Placental pericyte (primary cell): Measurements from ENCODE around the gene EPS8L1. TPM values are rescaled to one million over a fixed set of nuclear protein-coding genes. Genes with fewer than 3 reads are reported as not detected.

Source experiments
- small RNA-seq: library from RNA; depleted of rRNA; stranded (forward); fragments of <200 nt; gene quantifications from one replicate; pipeline ENCODE3, GENCODE V24; 2012; ENCODE audit warnings: low replicate concordance
- total RNA-seq: library from RNA; depleted of rRNA; stranded (reverse); fragments of >200 nt; gene quantifications from 2 replicates; pipeline ENCODE4 v1.2.3, GENCODE V29; 2012

Gene EPS8L1
- total RNA-seq = 0.88 and 3.1 TPM in 2 replicates

GRCh38 chr19:55075371-55075998 is at the start of gene EPS8L1:
Gene EPS8L1, plus strand, starts transcription at chr19:55075869. Its CDS starts 576 bp downstream, at chr19:55076445.

GRCh38 chr19:55062735-55063491 is 12.8 kb upstream of the EPS8L1 start, which contains the start of gene RDH13:
Gene RDH13, minus strand, starts transcription at chr19:55063148. Its CDS starts 116 bp downstream, at chr19:55063032.

DNA sequence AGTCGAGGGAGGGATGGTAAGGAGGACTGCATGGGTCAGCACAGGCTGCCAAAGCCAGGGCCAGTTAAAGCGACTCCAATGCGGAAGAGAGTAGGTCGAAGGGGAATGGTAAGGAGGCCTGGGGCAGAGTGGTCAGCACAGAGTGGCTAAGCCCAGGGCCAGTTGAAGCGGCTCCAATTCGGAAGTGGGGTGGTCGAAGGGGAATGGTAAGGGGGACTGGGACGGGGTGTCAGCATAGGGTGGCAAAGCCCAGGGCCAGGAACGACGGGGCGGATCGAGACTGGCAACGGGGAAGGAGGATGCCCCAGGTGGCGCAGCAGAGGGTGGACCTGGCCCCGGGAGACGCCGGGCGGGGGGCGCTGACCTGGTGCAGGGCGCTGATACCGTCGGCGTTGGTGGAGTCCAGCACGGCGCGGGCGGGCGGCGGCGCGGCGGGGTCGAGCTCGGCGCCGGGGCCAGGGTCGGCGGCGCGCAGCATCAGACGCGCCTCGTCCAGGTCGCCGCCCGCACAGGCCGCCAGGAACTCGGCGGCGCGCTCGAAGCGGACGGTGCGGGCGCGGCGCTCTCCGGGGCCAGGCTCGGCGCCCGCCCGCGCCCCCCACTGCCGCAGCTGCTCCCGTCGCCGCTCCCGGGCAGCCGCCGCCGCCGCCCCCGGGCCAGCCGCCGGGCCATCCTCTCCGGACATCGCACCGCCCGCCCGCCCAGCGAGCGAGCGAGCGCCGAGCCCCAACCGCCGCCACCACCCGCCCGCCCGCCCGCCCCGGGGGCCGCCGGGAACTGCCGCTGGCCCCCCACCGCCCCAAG is 41.4 kb downstream of the EPS8L1 start, which contains the start of gene PPP1R12C:
PPP1R12C (minus strand) TSS at position 779 of the 804 bp plus-strand sequence; CDS start at position 685, 94 bp downstream.

Small RNA genes within 50 kb of the gene (small RNA-seq; reads per million reads assigned to genes)
- not detected for gene MIR7975

Other genes starting within 250 kb of the EPS8L1 start
- gene KIR2DS4, start 243.2 kb upstream of the EPS8L1 start, total RNA-seq = not detected in 2 replicates
- not detected in 2 replicates for gene KIR3DL2, start 225.4 kb upstream of the EPS8L1 start, total RNA-seq
- gene FCAR, start 201.6 kb upstream of the EPS8L1 start, total RNA-seq = not detected in 2 replicates
- gene NCR1, start 169.7 kb upstream of the EPS8L1 start, total RNA-seq = not detected in 2 replicates
- gene NLRP7, start 128.3 kb upstream of the EPS8L1 start, total RNA-seq = not detected in 2 replicates
- gene NLRP2, start 109.5 kb upstream of the EPS8L1 start, total RNA-seq = 10.3 and 12.2 TPM in 2 replicates
- 0.22 TPM in 1 of 2 replicates, not detected in the other for gene GP6, start 37.6 kb upstream of the EPS8L1 start, total RNA-seq
- gene RDH13, start 12.7 kb upstream of the EPS8L1 start, total RNA-seq = 4.4 and 9.2 TPM in 2 replicates
- gene PPP1R12C, start 41.8 kb downstream of the EPS8L1 start, total RNA-seq = 86.5 and 91.7 TPM in 2 replicates
- gene TNNT1, start 73.3 kb downstream of the EPS8L1 start, total RNA-seq = 0.57 and 2.8 TPM in 2 replicates
- not detected in 2 replicates for gene TNNI3, start 81.9 kb downstream of the EPS8L1 start, total RNA-seq
- 0.66 TPM in 1 of 2 replicates, not detected in the other for gene DNAAF3, start 90.7 kb downstream of the EPS8L1 start, total RNA-seq
- under 0.01 TPM in 1 of 2 replicates, not detected in the other for gene SYT5, start 104.4 kb downstream of the EPS8L1 start, total RNA-seq
- 4.9 and 46.0 TPM in 2 replicates for gene PTPRH, start 133.6 kb downstream of the EPS8L1 start, total RNA-seq
- 1.9 and 2.6 TPM in 2 replicates for gene TMEM86B, start 152.9 kb downstream of the EPS8L1 start, total RNA-seq
- 58.9 and 69.9 TPM in 2 replicates for gene PPP6R1, start 183.1 kb downstream of the EPS8L1 start, total RNA-seq
- gene HSPBP1, start 204.2 kb downstream of the EPS8L1 start, total RNA-seq = 41.1 and 41.9 TPM in 2 replicates
- gene BRSK1, start 208.1 kb downstream of the EPS8L1 start, total RNA-seq = 1.7 and 3.5 TPM in 2 replicates
- not detected in 2 replicates for gene TMEM150B, start 249.5 kb downstream of the EPS8L1 start, total RNA-seq